Endothelial cell of umbilical vein (primary cell): ENCODE data around the gene VPS51. TPM values are rescaled to one million over a fixed set of nuclear protein-coding genes. Genes with fewer than 3 reads are reported as not detected.

Experiments used
- BruUV-seq: library from RNA; stranded (reverse); fragments of 400-500 nt; replicated peaks from 2 replicates; lab custom pipeline; 2021; lab: Mats Ljungman, UMichigan
- CTCF ChIA-PET: fragments of 300-600, 350-600 bp; sonication (Branson Sonifier 250); formaldehyde crosslinking; loops from one replicate; lab custom pipeline; 2021; ENCODE audit warnings: antibody characterized with exemption, inconsistent platforms; lab: Charles Lee
- POLR2A ChIA-PET: fragments of 300-600, 350-600 bp; sonication (Branson Sonifier 250); formaldehyde crosslinking; loops from one replicate; lab custom pipeline; 2021; ENCODE audit warnings: antibody characterized with exemption, inconsistent platforms; lab: Charles Lee
- DNase-seq: peaks from one replicate; pipeline ENCODE4 v3.0.0-alpha.2; 2011; ENCODE audit warnings: low read depth, low spot score
- FAIRE-seq: peaks from 2 replicates; lab custom pipeline; 2011; peaks lifted over from hg19 to GRCh38; lab: Jason Lieb, UNC
- H2AFZ ChIP-seq: 2 replicates; pipeline ENCODE4 v1.6.0; 2012; ENCODE audit warnings: low read depth, low read length, control low read depth, inconsistent platforms
- H3K27ac ChIP-seq: 2 replicates; pipeline ENCODE4 v1.5.1; 2011; ENCODE audit warnings: low read depth, mild to moderate bottlenecking, control low read depth, low read length, moderate library complexity; ENCODE audit not compliant: insufficient read depth
- H3K27me3 ChIP-seq, 2 experiments: 2 replicates each; pipeline versions ENCODE4 v1.6.0 to v1.6.1; 2011; ENCODE audit warnings: low read length in 2 of 2, mixed read lengths in 1 of 2; ENCODE audit not compliant: control insufficient read depth in 2 of 2, insufficient read depth in 2 of 2
- H3K36me3 ChIP-seq, 2 experiments: 2 replicates in 1 of 2; 3 replicates in 1 of 2; pipeline ENCODE4 v1.5.1; 2011; ENCODE audit warnings: low read length in 2 of 2, mild to moderate bottlenecking in 1 of 2, moderate library complexity in 1 of 2; ENCODE audit not compliant: control insufficient read depth in 2 of 2, insufficient read depth in 2 of 2; ENCODE audit errors: extremely low read depth in 1 of 2
- H3K4me1 ChIP-seq: 3 replicates; pipeline ENCODE4 v1.5.1; 2011; ENCODE audit warnings: mild to moderate bottlenecking, low read length; ENCODE audit not compliant: control insufficient read depth, insufficient read depth; ENCODE audit errors: extremely low read depth
- H3K4me2 ChIP-seq: 2 replicates; pipeline ENCODE4 v1.6.1; 2011; ENCODE audit warnings: low read length, control low read depth, mixed read lengths; ENCODE audit not compliant: insufficient read depth
- H3K4me3 ChIP-seq, 3 experiments: fragments of 200-600 bp in 1 of 3; sonication (generic), shearing (Covaris generic) in 1 of 3; replicated peaks in 1 of 3; 2 replicates each; pipeline ENCODE4 v1.5.1; 2011 to 2016; ENCODE audit warnings: control low read depth in 3 of 3, low read length in 3 of 3, mild to moderate bottlenecking in 2 of 3, inconsistent platforms in 1 of 3, low read depth in 1 of 3, moderate library complexity in 1 of 3; ENCODE audit not compliant: insufficient read depth in 1 of 3
- H3K79me2 ChIP-seq: 2 replicates; pipeline ENCODE4 v1.6.0; 2012; ENCODE audit warnings: low read length, inconsistent platforms; ENCODE audit not compliant: control insufficient read depth, insufficient read depth
- H3K9ac ChIP-seq: replicated peaks from 2 replicates; pipeline ENCODE3; 2011; ENCODE audit warnings: low read length, control low read depth; ENCODE audit not compliant: insufficient read depth; ENCODE audit errors: extremely low read depth
- H3K9me1 ChIP-seq: replicated peaks from 3 replicates; pipeline ENCODE4 v1.6.0; 2011; ENCODE audit warnings: mild to moderate bottlenecking, low read length; ENCODE audit not compliant: control insufficient read depth, insufficient read depth; ENCODE audit errors: extremely low read depth
- H3K9me3 ChIP-seq: replicated peaks from 2 replicates; pipeline ENCODE4 v1.5.1; 2012; ENCODE audit warnings: low read length, inconsistent platforms; ENCODE audit not compliant: control insufficient read depth, insufficient read depth
- H4K20me1 ChIP-seq: replicated peaks from 2 replicates; pipeline ENCODE3; 2011; ENCODE audit warnings: mild to moderate bottlenecking, low read length; ENCODE audit not compliant: control insufficient read depth, insufficient read depth; ENCODE audit errors: extremely low read depth
- FOS ChIP-seq: IDR thresholded peaks from 2 replicates; pipeline ENCODE4 v1.6.1; 2011; ENCODE audit warnings: mild to moderate bottlenecking, low read length, moderate library complexity, borderline replicate concordance; ENCODE audit not compliant: insufficient read depth
- GATA2 ChIP-seq: IDR thresholded peaks from 2 replicates; pipeline ENCODE4 v1.7.0; 2011; ENCODE audit warnings: low read depth, mild to moderate bottlenecking, moderate library complexity, mixed read lengths, low read length; ENCODE audit not compliant: insufficient read length, insufficient read depth
- MAX ChIP-seq: IDR thresholded peaks from 2 replicates; pipeline ENCODE4 v1.6.1; 2011; ENCODE audit not compliant: insufficient read depth, insufficient read length
- POLR2A ChIP-seq: IDR thresholded peaks from 2 replicates; pipeline ENCODE4 v1.6.1; 2012; ENCODE audit warnings: low read depth, mild to moderate bottlenecking, control low read depth, low read length
- POLR2AphosphoS5 ChIP-seq: IDR thresholded peaks from 2 replicates; pipeline ENCODE4 v1.6.1; 2012; ENCODE audit warnings: low read depth, mild to moderate bottlenecking, control low read depth, low read length, moderate library complexity; ENCODE audit not compliant: insufficient read depth
- dilution Hi-C: fragments of 300-500 bp; cut with MboI; formaldehyde crosslinking; loops from one replicate; pipeline ENCODE4 v1.15.0; 2019; ENCODE audit warnings: low sequenced_read_pairs; ENCODE audit not compliant: extremely low pct_ligation_motif_present
- intact Hi-C: fragments of 100-400 bp; cut with micrococcal nuclease; formaldehyde crosslinking; loops from one replicate; pipeline ENCODE4 v1.10.0; 2022
- polyA plus RNA-seq, 4 experiments: library from polyadenylated mRNA; depleted of rRNA in 3 of 4; stranded (reverse) in 3 of 4; unstranded in 1 of 4; fragments of >200 nt; gene quantifications; 2 replicates each; pipeline versions ENCODE4 v1.2.1 to v1.2.3, GENCODE V29; 2011 to 2012; ENCODE audit warnings: missing spikeins in 1 of 4
- total RNA-seq: library from RNA; stranded (reverse); gene quantifications from 2 replicates; pipeline ENCODE4 v1.2.3, GENCODE V29; 2021

The VPS51 gene
- total and polyA plus RNA-seq, 2 donors (not counting 3 experiments of a cell fraction or from before 2014, with no cell fraction given): 108 to 146 TPM

- H3K9ac ChIP-seq: peak within 1 kb of the TSS; percentile 38
- no peak for TF ChIP-seq MAX
- no peak for TF ChIP-seq FOS
- TF ChIP-seq GATA2: no peak
- peak; percentile 82 for TF ChIP-seq POLR2AphosphoS5
- peak; percentile 85 for TF ChIP-seq POLR2A
- dilution Hi-C loops: no loop called here
- H3K9me1 ChIP-seq: no peaks in the 10 kb centered on the region
- POLR2A ChIA-PET: no interaction called here
- peaks cover 17% of the 10 kb centered on the region for H3K4me1 ChIP-seq
- no peak within 1 kb of the TSS for H3K27ac ChIP-seq
- BruUV-seq: no TSS peak
- H4K20me1 ChIP-seq: no peaks in the 10 kb centered on the region
- FAIRE-seq (peak; percentile 97), DNase-seq (peak; percentile 88)
- H3K4me3 ChIP-seq: peak within 1 kb of the TSS; percentile 33 to 51 (median 47)
- CTCF ChIA-PET: interaction anchor here (0.7 to 3.7 kb wide), 13 partner anchors 9 to 324 kb away, joined by 3 to 56 read pairs (median 4); partner anchors contain the start of genes CAPN1, FAU, MRPL49 and SPDYC
- no peaks in the 10 kb centered on the region for H3K27me3 ChIP-seq
- H3K79me2 ChIP-seq: peaks cover 6% of the 10 kb centered on the region
- H3K36me3 ChIP-seq: peaks cover 0 to 16% of the 10 kb centered on the region in 2 experiments
- H3K4me2 ChIP-seq: peak within 1 kb of the TSS; percentile 43
- H3K9me3 ChIP-seq: no peaks in the 10 kb centered on the region
- peak within 1 kb of the TSS; percentile 30 for H2AFZ ChIP-seq
- intact Hi-C loops: loop anchor here (2.0 to 5.0 kb wide), 5 partner anchors 15 to 195 kb away; partner anchors contain the start of genes ATG2A, CDCA5, SAC3D1 and VPS51
Measured at GRCh38 chr11:65111744-65112545, 15.9 kb downstream of the VPS51 start, which contains the start of gene TM7SF2. Gene TM7SF2 (plus strand): TSS chr11:65111872. CDS start chr11:65112016, 144 bp downstream.
